GM21390 (cell line): ENCODE data around the gene SRRT.
"Not testable (repeated sequence)": the region's sequence is repeated elsewhere in the genome, so short reads cannot be mapped to it uniquely, and the experiment has no call there.

Experiments
- ATAC-seq: cut with Tn5 transposase; IDR thresholded peaks from one replicate; pipeline ENCODE4 v1.9.1; 2021; ENCODE audit not compliant: unreplicated experiment

SRRT gene

DNA sequence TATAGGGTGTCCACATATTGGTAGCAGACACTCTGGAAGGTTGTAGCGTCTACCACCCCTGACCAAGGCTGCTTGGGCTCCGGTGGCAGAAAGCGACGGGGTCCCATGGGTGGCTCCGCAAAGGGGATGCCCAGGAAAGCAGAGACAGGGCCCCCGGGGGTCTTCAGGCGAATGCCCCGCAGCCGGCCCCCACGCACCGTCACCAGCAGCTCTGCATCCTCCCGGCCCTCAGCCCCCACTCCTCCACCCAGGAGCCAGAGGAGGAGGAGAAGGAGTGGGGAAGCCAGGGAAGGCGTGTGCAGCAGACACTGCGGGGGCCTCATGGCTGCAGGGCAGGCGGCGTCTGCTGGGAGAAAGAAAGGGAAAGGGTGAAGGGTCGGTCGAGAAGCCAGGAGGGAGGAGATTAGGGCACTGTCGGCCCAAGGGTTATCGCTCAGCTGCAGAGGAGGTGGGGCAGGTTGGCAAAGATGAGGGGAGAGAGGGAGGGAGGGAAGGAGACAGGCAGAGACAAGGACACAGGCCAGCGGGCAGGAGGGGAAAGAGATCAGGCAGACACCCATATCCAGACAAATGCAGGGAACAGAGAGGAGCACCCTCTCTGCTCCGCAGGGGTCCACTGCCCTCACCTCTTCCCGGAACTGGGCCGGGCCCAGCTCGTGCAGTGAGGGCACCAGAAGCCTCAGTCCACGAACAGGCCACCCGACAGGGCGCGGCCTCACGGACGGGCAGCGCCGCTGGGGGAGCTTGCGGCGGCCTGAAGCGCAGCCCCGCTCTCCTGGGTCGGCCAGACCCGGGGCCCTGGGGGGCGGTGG lies 19.2 kb downstream of the SRRT start:
- no peak for ATAC-seq

DNA sequence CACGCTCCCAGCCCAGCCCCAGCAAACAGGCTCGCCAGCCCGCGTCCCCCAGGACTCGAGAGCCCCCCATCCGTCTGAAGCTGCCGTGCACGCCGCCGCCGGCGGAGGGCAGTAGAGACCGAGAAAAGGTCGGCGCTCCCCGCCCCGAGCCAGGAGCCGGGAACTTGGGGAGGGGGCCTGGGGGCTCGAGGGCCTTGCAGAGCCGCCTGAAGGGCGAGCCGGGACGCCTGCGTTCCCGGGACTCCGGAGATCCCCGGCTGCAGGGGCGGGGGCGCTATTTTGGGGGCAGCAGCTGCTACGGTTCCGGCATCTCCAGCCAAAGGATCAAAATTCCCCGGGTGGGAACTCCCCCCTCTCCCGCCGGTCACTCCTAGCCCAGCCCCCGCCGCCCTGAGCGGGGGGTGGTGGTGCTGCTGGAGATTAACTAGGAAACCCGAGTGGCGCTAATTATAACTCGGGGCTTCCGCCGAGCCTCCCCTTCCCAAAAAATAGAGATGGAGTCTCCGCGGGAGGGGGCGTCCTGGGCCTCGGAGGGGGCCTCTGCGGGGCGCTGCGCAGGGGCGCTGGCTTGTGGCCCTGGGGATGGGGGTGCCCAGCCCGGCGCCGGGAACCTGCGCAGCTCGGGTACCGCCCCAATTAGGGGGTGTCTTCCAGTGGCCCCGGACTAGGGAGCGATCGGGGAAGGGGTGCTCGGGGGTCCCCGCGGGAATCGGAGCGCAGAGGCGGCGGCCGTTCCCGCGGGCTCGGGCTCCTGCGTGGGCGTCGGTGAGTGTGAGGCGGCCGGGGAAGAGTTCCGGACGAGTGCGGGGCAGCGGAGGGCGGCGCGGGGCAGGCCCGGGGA lies 20.2 kb downstream of the SRRT start:
- ATAC-seq, result no peak

DNA sequence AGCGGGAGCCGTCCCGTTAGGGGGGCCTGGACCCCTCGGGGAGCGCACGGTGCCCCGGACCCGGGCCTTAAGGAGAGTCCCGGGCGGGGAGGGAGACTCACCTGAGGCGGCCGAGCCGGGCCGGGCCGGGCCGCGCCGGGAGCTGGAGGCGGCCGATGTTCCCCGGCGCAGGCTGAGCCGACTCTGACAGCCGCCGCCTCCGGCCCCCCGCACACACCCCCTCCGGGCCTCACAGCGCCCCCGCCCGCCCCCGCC lies 20.7 kb downstream of the SRRT start, which contains the start of gene ACHE:
ACHE (minus strand) TSS at position 188 of the 255 bp plus-strand sequence. CDS start 1,656 bp downstream, outside the sequence.
- ATAC-seq, result no peak

DNA sequence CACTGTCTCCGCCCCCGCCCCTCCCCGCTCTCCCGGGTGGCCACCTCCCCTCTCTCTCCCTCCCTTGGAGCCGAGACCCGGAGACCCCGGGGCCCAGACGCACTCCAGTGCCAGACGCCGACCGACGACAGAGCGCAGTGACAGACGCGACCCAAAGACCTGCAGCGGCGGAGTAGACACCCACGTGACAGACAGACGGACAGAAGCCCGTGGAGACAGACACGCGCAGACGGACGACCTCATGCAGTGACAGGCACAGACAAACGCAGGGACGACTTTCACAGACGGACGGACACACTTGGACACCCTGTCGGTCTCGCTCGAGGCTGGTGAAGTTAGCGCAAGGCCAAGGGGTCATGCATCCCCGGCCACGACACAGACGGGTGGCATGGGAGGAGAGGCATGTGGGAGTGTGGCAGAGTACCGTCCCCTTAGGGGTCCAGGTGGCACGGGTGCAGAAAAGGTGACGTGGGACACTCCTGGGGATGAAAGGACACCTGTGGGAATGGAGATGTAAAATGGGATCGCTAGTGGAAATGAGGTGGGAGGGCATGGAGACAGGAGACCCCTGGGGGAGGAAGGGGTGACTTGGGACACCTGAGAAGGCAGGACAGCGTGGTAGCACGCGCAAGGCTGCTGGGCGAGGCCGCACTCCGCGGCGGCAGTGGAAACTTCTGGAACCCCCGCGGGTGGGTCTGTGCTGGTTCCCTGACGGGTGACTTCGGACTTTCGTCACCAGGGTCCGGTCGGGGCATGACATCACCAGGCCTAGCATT lies 21.2 kb downstream of the SRRT start:
- ATAC-seq, result no peak

DNA sequence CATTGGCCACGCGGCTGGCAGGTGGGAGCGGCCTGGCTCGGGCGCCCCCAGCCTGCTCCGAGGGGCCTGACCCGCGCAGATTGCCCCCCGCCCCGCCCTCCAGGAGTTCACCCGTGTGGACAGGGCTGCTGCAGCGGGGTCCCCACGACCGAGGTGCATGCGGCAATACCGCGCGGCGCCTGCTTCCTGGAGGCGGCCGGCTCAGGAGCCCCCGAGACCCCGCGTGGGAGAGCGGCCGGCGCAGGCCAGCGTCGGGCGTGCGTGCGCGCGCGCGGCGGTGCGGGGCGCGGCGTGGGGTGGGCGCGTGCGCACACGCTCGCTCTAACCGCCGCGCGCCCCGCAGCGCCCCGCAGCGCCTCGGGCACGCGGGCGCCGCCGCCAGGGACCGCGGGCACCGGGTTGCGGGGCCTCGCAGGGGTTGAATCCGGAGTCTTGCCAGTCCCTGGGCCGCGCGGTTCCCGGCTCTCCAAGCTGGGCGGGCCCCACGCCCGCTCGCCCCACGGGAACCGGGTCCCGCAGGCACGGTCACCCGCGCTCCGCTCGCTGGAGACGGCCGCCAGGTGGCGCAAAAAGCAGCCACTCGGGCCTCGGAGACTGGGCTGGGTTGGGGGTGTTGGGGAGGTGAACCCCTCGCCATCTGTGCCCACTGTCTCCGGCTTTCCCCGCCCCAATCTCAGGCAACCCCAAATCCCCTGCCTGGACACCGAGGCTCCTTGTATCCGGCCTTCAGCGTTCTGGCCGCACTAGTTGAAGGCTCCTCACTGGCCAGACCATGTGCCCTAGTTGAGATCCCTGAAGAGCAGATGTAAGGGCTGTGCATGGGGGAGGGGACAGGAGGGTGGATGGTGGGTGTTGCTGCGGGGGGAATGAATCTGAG lies 22.1 kb downstream of the SRRT start:
- no peak for ATAC-seq

DNA sequence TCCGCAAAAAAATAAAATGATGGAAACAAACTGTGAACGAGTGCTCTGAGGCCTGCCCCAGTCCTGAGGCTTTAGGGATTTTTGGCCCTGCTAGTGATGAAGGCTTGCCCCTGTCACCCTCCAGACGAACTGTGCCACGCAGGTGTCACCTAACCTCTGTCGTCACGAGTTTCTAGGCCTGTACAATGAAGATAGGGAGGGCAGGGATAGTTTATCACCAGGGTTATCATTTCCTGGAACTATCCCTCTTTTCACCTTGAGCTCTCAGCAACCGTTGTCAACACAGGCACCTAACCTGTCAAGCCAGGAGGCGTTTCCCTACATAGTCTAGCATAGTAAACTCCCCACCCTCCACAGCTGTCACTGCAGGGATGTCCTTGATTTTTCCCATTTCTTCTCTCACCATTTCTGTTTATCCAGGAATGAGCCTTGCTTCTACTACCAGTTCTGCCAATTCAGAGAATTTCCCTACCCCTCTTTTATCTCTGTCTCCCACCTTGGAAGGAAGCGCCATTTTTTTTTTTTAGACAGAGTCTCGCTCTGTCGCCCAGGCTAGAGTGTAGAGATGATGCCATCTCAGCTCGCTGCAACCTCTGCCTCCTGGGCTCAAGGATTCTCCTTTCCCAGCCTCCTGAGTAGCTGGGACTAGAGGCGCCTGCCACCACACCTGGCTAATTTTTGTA lies 23.0 kb downstream of the SRRT start:
- no peak for ATAC-seq

DNA sequence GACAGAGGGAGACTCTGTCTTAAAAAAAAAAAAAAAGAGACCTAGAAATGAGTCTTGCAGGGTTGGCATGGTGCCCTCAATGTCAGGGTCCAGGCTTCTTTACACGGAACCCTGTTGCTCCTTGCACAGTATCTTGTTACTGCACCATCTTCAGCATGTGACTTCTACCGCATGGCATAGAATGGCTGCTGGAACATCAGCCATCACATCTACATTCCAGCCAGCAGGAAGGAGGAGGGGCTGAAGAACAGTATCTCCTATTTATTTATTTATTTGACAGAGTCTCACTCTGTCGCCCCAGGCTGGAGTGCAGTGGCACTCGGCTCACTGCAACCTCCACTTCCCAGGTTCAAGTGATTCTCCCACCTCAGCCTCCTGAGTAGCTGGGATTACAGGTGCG lies 24.5 kb downstream of the SRRT start:
- no peak for ATAC-seq

DNA sequence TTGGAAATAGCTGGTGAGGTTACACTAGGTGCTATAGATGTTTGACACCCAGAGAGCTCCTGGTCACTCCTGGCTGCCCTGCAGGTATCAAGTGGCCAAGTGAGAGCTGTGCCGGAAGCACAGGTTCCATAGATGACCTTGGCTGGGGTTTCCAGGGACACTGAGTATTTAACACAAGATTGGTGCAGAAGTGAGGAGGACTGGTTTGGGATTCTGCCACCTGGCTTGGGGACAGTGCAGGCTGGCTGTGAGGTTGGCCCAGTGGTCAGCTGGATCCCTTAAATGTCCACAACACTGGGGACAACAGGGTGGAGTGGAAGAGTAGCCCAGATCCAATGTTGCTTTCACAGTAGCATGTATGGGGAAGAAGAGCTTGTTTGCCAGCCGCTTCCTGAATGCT lies 26.1 kb downstream of the SRRT start:
- ATAC-seq, result no peak

DNA sequence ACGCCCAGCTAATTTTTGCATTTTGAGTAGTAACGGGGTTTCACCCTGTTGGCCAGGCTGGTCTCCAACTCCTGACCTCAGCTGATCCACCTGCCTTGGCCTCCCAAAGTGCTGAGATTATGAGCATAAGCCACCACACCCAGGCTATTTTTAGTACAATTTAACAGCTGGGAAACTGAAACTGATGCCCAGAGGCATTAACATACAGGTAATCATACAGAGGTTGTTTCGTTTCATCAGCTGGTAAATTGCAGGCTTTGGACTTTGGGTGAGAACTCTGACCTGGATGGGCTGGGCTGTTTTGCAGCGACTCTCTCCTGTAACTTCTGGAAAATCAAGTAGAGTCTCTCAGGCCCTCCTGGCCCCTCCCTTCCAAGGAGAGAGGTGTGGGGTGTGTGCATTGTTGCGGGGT lies 27.0 kb downstream of the SRRT start:
- no peak for ATAC-seq

DNA sequence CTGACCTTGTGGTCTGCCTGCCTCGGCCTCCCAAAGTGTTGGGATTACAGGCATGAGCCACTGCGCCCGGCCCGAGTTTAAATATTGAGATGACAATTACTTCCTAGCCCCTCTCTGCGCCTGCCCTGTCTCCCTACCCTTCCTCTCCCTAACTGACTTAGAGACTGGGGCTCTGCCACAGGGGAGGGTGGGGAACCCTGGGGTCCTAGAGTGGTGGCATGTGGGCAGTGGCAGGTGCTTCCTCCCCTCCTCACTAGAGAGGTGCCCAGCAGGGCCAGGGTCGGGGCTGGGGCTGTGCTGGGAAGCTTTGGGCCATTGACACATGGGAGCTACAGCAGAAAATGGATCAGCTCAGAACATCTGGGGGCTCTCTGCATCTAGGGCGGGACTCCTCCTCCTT lies 27.7 kb downstream of the SRRT start:
- ATAC-seq, result no peak

DNA sequence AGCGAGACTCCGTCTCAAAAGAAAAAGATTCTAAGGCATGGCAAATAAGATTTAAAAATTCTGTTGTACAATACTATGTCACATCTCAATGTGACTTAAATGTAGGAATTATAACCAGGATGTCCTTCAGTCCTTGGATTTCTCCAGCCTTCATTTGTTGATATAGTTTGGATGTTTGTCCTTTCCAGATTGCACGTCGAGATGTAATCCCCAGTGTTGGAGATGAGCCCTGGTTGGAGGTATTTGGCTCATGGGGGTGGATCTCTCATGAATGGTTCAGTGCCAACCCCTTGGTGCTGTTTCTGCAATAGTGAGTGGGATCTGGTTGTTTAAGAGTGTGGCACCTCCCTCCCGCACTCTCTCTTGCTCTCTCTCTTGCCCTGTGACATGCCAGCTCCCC lies 33.6 kb downstream of the SRRT start:
- no peak for ATAC-seq

DNA sequence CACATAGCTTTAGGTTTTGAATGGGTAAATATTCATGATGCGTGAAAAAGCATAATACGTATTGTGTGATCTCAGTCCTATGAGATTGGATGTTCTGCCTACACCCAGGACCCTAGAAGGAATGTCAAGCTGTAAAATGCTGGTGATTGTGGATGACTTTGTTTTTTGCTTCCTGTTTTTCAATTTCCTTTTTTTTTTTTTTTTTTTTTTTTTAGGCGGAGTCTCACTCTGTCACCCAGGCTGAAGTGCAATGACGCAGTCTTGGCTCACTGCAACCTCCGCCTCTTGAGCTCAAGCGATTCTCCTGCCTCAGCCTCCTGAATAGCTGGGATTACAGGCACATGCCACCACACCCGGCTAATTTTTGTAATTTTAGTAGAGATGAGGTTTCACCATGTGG lies 35.5 kb downstream of the SRRT start:
- not testable (repeated sequence) for ATAC-seq

DNA sequence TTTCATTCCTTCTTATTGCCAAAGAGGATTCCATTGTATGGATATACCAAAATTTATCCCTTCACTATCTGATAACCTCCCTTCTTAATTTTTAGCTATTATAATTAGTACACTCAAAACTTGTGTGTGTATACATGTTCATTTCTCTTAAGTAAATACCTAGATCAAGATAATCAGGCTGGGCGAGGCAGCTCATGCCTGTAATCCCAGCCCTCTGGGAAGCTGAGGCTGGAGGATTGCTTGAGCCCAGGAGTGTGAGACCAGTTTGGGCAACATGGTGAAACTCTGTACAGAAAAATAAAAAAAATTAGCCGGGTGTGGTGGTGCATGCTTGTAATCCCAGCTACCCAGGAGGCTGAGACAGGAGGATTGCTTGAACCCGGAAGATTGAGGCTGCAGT lies 36.6 kb downstream of the SRRT start:
- ATAC-seq, result no peak

DNA sequence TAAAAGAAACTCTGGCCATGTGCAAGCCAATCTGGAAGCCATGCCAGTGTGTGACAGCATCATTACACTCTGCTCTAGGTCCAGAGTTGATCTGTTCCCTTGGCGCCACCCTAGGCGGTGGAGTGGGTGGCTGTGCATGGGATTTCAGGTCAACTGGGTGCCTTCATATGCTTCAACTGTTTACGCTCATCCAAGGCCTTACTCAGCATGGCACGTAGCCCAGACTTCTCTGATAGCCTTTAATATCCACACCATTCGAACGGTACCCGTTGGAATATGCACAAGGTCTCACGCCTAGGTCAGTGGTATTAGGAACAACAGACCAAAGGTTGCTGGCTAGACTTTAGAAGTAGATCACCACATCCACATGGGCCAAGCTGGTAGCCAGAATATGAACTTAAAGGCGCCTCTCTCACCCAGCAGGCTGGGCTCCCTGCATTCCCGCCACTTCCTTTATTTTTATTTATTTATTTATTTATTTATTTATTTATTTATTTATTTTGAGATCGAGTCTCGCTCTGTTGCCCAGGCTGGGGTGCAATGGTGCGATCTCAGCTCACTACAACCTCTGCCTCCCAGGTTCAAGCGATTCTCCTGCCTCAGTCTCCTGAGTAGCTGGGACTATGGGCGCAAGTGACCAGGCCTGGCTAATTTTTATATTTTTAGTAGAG lies 39.4 kb downstream of the SRRT start:
- ATAC-seq, result no peak

DNA sequence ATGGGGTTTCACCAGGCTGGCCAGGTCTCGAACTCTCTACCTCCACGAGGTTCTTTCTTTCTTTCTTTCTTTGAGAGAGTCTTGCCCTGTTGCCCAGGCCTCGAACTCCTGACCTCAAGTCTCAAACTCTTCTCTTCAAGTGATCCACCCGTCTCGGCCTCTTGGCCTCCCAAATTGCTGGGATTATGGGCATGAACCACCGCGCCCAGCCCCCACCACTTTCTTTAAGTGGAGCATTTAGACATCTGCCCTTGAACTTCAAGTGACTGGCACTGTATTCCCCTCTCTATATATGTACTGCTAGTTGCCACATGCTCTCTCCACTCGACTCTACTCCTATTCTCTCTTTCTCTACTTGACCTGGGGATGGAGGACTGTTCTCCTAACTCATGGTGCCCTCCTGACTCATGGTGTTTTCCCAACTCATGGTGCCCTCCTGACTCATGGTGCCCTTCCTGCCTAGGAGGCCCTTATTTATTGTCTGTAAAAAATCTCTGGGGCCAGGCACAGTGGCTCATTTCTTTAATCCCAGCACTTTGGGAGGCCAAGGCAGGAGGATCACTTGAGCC lies 40.1 kb downstream of the SRRT start:
- no peak for ATAC-seq

DNA sequence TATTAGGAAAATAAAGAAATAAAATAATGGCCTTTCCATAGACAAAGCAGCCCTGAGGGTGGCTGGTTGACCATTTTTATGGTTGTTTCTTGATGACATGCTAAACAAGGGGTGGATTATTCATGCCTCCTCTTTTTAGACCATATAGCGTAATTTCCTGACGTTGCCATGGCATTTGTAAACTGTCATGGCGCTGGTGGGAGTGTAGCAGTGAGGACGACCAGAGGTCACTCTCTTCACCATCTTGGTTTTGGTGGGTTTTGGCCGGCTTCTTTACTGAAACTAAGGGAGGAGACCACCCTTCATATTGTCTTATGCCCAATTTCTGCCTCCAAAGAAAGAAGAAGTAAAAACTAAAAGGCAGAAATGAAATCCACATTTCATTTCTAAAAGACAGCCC lies 44.4 kb downstream of the SRRT start:
- ATAC-seq, result not testable (repeated sequence)

DNA sequence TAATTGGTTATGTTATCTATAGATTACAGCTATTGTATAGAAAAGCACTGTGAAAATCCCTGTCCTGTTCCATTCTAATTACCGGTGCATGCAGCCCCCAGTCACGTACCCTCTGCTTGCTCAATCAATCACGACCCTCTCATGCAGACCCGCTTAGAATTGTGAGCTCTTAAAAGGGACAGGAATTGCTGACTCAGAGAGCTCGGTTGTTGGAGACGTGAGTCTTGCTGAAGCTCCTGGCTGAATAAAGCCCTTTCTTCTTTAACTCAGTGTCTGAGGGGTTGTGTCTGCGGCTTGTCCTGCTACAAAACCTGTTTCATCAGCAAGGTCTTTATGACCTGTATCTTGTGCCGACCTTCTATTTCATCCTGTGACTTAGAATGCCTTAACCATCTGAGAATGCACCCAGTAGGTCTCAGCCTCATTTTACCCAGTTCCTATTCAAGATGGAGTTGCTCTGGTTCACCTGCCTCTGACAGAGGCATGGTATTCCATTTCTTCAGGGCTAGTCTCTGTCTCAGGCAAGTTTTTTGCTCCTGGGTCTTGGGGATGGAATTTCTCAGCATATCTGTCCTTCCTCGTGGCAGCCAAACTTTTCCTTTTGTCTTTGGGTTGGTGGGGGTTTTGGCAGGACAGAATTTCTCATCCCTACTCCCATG lies 45.0 kb downstream of the SRRT start:
- ATAC-seq, result not testable (repeated sequence)

DNA sequence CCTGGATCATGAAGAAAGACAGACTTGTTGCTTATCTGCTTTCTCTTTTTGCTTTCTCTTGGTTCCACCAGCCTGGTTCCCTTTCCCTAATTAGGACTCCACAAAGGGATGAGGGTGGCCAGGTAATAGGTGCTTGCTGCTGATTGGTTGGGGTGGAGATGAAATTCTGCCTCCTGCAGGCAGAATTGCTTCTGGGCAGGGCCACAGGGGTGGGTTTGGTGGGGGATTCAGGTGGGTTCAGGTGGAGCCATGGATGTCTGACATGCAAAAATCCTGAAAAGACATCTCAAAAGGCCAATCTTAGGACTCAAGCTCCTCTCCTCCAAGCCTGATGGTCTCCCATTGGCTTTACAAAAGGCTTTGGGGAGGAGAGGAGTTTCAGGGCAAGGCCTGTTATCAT lies 46.1 kb downstream of the SRRT start:
- ATAC-seq, result no peak

DNA sequence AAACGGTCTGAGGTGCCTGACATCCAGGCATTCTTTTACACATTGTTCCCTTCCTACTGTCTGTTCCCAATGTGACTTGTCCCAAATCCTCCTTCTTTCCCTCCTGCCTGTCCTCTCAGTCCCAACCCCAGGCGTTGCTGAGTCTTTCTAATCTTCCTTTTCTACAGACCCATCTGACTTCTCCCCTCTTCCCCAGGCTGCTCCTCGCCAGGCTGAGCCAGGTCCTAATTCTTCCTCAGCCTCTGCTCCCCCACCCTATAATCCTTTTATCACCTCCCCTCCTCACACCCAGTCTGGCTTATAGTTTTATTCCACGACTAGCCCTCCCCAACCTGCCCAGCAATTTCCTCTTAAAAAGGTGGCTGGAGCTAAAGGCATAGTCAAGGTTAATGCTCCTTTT lies 48.7 kb downstream of the SRRT start:
- ATAC-seq, result not testable (repeated sequence)
